Chondrocyte (in vitro differentiated cells): ENCODE measurements around the gene TMC7. TPM values are rescaled to one million over a fixed set of nuclear protein-coding genes. Genes with fewer than 3 reads are reported as not detected.

Experiments used
- DNase-seq: peaks from one replicate; pipeline ENCODE4 v3.0.0; 2021; ENCODE audit warnings: mixed read lengths, low spot score
- H3K27ac Mint-ChIP-seq: one replicate; pipeline ENCODE4 v1.8.0; 2021; ENCODE audit warnings: mild to moderate bottlenecking, moderate library complexity, mixed read lengths; ENCODE audit not compliant: unreplicated experiment
- H3K27me3 Mint-ChIP-seq: 2 replicates; pipeline ENCODE4 v1.8.0; 2021; ENCODE audit warnings: low read depth, mixed read lengths
- H3K36me3 Mint-ChIP-seq: 2 replicates; pipeline ENCODE4 v1.8.0; 2021; ENCODE audit warnings: low read depth, mixed read lengths
- H3K4me1 Mint-ChIP-seq: 2 replicates; pipeline ENCODE4 v1.8.0; 2021; ENCODE audit warnings: low read depth, mild to moderate bottlenecking, mixed read lengths
- H3K4me3 Mint-ChIP-seq: one replicate; pipeline ENCODE4 v1.8.0; 2021; ENCODE audit warnings: mild to moderate bottlenecking, moderate library complexity, mixed read lengths; ENCODE audit not compliant: unreplicated experiment
- H3K9me3 Mint-ChIP-seq: 2 replicates; pipeline ENCODE4 v1.8.0; 2021; ENCODE audit warnings: low read depth, mixed read lengths
- total RNA-seq: library from RNA; stranded (reverse); gene quantifications from 3 replicates; pipeline ENCODE4 v1.2.1, GENCODE V29; 2021
- TF ChIP-seq, protein P1 (sequence below): fragments of 200-600 bp; sonication (generic); IDR thresholded peaks from 2 replicates; pipeline ENCODE4 v1.5.0; 2021; ENCODE audit warnings: antibody characterized with exemption, mild to moderate bottlenecking, moderate library complexity

Gene TMC7
- total RNA-seq, 1 donor from 2014 or later = 1.2 TPM

DNA sequence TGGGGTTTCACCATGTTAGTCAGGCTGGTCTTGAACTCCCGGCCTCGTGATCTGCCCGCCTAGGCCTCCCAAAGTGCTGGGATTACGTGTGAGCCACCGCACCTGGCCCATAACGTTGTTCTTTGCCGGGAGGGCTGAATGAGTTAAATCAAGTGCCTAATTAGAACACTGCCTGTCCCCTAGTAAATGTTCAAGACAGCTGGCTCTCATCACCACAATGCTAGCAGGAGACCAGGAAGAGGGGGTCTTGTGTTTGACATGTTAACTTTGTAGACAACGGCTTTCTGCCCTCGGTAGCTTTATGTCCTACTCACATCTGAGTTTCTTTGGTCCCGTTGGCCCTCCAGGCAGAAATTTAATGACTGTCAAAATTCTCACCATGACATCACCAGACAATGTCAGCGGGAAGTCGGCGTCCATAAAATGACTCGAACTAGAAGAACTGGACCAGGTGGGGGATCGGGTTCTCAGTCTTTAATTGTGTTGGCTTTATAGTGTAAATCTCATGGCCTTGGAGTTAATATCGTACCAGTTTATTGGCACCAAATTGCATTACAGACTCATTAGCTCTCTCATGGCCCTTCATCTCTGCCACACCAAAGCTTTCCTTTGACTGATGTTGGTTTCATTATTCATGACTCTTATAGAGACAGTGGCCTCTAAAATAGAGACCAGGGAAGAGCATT is 118.6 kb downstream of the TMC7 start:
- Mint-ChIP-seq H3K9me3 (peaks cover 6% of the 10 kb centered on the region), H3K36me3 (no peaks in the 10 kb centered on the region), H3K4me1 (peaks cover 19% of the 10 kb centered on the region), H3K27ac (no peak overlapping the region), H3K27me3 (no peaks in the 10 kb centered on the region), H3K4me3 (no peak overlapping the region)
- no peak for DNase-seq
- TF ChIP-seq, protein P1, sequence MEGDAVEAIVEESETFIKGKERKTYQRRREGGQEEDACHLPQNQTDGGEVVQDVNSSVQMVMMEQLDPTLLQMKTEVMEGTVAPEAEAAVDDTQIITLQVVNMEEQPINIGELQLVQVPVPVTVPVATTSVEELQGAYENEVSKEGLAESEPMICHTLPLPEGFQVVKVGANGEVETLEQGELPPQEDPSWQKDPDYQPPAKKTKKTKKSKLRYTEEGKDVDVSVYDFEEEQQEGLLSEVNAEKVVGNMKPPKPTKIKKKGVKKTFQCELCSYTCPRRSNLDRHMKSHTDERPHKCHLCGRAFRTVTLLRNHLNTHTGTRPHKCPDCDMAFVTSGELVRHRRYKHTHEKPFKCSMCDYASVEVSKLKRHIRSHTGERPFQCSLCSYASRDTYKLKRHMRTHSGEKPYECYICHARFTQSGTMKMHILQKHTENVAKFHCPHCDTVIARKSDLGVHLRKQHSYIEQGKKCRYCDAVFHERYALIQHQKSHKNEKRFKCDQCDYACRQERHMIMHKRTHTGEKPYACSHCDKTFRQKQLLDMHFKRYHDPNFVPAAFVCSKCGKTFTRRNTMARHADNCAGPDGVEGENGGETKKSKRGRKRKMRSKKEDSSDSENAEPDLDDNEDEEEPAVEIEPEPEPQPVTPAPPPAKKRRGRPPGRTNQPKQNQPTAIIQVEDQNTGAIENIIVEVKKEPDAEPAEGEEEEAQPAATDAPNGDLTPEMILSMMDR = no peak

DNA sequence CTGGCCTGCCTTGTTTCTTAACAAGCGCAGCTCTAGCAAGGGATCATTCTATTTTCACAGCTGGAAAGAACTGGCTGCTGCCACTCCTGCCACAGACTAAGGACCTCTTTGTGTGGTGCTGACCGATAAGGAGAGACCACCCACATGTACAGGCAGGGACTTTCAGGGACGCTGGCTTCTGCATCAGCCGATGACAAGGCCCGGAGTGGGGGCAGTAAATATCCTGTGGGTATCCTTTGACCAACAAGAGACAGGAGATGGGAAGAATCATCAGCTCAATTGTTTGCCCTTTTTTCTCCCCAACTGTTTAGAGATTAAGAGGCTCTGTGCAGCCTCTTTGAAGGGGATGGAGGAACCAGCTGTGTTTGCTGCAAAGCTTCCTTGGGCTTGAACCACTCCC is 120.9 kb downstream of the TMC7 start:
- TF ChIP-seq, protein P1 = no peak
- Mint-ChIP-seq H3K36me3 (no peaks in the 10 kb centered on the region), H3K27me3 (no peaks in the 10 kb centered on the region), H3K4me3 (no peak overlapping the region), H3K27ac (no peak overlapping the region), H3K4me1 (peaks cover 29% of the 10 kb centered on the region), H3K9me3 (peaks cover 4% of the 10 kb centered on the region)
- no peak for DNase-seq

DNA sequence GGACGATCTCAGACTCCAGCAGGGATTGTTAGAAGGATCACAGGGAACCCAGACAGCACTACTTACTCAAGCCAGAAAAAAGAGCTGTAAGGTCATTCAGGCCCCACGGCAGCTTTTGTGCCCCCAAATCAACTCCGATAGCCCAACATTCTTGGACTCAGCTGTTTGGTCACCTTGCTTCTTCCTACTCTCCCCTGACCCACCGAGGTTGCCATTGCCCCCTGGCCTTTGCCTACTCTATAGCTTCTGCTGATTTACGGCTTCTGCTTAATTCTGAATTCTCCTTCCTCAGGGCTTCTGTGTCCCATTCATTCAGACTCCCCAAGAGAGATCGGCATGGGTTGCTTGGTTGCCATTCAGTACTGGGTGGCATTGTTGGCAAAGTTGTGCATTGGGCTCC is 121.4 kb downstream of the TMC7 start:
- TF ChIP-seq, protein P1 = no peak
- H3K27ac Mint-ChIP-seq = no peak overlapping the region
- H3K4me3 Mint-ChIP-seq = no peak overlapping the region
- no peak for DNase-seq
- H3K4me1 Mint-ChIP-seq = peaks cover 29% of the 10 kb centered on the region
- no peaks in the 10 kb centered on the region for H3K36me3 Mint-ChIP-seq
- peaks cover 2% of the 10 kb centered on the region for H3K9me3 Mint-ChIP-seq
- H3K27me3 Mint-ChIP-seq = no peaks in the 10 kb centered on the region

DNA sequence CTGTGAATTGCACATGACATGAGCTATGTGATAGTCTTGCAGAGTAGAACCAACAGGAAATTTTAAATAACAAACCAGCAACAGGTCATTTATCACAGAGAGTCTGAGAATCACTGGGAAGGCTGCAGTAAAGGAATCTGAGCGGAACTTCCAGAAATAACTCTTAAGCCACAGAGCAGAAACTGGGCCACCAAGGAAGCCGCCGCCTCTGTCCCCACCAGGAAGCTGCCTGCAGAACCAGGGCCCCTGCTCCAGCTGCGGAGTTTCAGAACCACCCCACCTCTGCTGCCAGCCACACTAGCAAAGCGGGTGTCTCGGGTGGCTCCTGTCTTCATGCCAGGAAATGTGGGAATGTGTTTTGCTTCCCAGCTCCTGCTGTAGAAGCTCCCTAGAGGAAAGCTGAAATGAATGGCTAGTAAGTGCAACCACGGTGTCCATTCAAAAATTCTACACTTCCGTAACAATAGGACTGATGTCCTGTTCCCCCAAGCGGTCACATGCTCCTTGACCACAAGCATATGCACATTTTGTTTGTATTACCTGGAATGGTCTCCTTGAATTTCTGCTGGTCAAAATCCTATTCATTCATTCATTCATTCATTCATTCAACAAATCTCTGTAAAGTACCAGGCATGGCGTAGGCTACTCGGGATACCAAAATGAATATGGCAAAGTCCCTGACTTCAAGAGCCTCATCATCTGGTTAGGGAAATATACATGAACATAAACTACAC is 122.3 kb downstream of the TMC7 start:
- Mint-ChIP-seq H3K9me3 (no peaks in the 10 kb centered on the region), H3K36me3 (no peaks in the 10 kb centered on the region), H3K4me3 (no peak overlapping the region), H3K27ac (no peak overlapping the region), H3K4me1 (peaks cover 29% of the 10 kb centered on the region), H3K27me3 (no peaks in the 10 kb centered on the region)
- TF ChIP-seq, protein P1 = no peak
- no peak for DNase-seq

DNA sequence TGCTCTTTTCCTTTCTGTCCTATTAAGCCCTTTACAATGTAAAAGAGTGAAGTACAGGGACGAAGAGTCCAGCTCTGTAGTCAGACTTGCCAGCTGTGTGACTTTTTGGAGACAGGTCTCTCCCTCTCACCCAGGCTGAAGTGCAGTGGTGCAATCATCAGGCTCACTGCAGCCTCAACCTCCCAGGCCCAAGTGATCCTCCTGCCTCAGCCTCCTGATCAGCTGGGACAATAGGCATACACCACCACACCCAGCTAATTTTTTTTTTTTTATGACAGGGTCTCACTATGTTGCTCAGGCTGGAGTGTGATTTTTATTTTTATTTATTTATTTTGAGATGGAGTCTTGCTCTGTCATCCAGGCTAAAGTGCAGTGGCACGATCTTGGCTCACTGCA is 122.9 kb downstream of the TMC7 start:
- DNase-seq = no peak
- Mint-ChIP-seq H3K27me3 (no peaks in the 10 kb centered on the region), H3K4me3 (no peak overlapping the region), H3K36me3 (no peaks in the 10 kb centered on the region), H3K4me1 (peaks cover 29% of the 10 kb centered on the region), H3K9me3 (no peaks in the 10 kb centered on the region), H3K27ac (no peak overlapping the region)
- TF ChIP-seq, protein P1 = no peak
